22Rv1 (cell line): ENCODE measurements around the gene GATA6.

ENCODE experiments used
- CTCF ChIP-seq: fragments of 450-650 bp; IDR thresholded peaks from 2 replicates; pipeline ENCODE4 v1.5.1; 2017; ENCODE audit warnings: mild to moderate bottlenecking
- ZFX ChIP-seq: fragments of 450-650 bp; IDR thresholded peaks from 2 replicates; pipeline ENCODE4 v1.6.1; 2017; ENCODE audit warnings: antibody characterized with exemption, borderline replicate concordance

GRCh38 chr18:22136395-22136794 is 33.0 kb upstream of the GATA6 start:
- no peak for TF ChIP-seq CTCF
- no peak for TF ChIP-seq ZFX
